Measurements from ENCODE around the gene ADGRG2.

The ADGRG2 gene

DNA sequence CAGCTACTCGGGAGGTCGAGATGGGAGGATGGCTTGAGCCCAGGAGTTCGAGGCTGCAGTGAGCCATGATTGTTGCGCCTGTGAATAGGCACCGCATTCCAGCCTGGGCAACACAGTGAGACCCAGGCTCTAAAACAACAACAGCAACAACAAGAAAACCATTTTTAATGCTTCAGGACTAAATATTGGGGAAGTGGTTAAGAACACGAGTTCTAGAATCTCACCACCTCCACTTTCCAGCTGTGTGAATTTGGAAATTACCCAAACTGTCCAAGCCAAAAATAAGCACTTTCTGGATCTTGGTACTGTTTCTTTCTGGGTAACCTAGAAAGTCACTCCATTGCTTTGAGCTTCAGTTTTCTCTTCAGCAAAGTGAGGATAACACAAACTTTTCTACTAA lies 63.2 kb downstream of the ADGRG2 start:
- Histone ChIP-seq H3K27ac (replicated peaks) (no peak overlapping the region), H3K27me3 (ENCODE audit: insufficient read depth, poor library complexity, severe bottlenecking) (no peaks in the 10 kb centered on the region), H3K4me3 (replicated peaks; ENCODE audit: insufficient read depth, low read length) (no peak overlapping the region)
- TF ChIP-seq GABPA (IDR thresholded peaks at IDR 0.05; ENCODE audit: low read depth) (no peak), SPI1 (IDR thresholded peaks at IDR 0.05; ENCODE audit: borderline replicate concordance, low read depth) (no peak), POLR2AphosphoS5 (IDR thresholded peaks at IDR 0.05; ENCODE audit: low read depth) (no peak)
- TF ChIP-seq, protein P1, sequence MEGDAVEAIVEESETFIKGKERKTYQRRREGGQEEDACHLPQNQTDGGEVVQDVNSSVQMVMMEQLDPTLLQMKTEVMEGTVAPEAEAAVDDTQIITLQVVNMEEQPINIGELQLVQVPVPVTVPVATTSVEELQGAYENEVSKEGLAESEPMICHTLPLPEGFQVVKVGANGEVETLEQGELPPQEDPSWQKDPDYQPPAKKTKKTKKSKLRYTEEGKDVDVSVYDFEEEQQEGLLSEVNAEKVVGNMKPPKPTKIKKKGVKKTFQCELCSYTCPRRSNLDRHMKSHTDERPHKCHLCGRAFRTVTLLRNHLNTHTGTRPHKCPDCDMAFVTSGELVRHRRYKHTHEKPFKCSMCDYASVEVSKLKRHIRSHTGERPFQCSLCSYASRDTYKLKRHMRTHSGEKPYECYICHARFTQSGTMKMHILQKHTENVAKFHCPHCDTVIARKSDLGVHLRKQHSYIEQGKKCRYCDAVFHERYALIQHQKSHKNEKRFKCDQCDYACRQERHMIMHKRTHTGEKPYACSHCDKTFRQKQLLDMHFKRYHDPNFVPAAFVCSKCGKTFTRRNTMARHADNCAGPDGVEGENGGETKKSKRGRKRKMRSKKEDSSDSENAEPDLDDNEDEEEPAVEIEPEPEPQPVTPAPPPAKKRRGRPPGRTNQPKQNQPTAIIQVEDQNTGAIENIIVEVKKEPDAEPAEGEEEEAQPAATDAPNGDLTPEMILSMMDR (IDR thresholded peaks at IDR 0.05; ENCODE audit: insufficient read depth, low read length): no peak
- TF ChIP-seq, protein P2, sequence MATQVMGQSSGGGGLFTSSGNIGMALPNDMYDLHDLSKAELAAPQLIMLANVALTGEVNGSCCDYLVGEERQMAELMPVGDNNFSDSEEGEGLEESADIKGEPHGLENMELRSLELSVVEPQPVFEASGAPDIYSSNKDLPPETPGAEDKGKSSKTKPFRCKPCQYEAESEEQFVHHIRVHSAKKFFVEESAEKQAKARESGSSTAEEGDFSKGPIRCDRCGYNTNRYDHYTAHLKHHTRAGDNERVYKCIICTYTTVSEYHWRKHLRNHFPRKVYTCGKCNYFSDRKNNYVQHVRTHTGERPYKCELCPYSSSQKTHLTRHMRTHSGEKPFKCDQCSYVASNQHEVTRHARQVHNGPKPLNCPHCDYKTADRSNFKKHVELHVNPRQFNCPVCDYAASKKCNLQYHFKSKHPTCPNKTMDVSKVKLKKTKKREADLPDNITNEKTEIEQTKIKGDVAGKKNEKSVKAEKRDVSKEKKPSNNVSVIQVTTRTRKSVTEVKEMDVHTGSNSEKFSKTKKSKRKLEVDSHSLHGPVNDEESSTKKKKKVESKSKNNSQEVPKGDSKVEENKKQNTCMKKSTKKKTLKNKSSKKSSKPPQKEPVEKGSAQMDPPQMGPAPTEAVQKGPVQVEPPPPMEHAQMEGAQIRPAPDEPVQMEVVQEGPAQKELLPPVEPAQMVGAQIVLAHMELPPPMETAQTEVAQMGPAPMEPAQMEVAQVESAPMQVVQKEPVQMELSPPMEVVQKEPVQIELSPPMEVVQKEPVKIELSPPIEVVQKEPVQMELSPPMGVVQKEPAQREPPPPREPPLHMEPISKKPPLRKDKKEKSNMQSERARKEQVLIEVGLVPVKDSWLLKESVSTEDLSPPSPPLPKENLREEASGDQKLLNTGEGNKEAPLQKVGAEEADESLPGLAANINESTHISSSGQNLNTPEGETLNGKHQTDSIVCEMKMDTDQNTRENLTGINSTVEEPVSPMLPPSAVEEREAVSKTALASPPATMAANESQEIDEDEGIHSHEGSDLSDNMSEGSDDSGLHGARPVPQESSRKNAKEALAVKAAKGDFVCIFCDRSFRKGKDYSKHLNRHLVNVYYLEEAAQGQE (IDR thresholded peaks at IDR 0.05; ENCODE audit: insufficient replicate concordance, low read depth): no peak
- no peak for DNase-seq (ENCODE audit: low read depth in 1 of 2, low spot score in 1 of 2)

DNA sequence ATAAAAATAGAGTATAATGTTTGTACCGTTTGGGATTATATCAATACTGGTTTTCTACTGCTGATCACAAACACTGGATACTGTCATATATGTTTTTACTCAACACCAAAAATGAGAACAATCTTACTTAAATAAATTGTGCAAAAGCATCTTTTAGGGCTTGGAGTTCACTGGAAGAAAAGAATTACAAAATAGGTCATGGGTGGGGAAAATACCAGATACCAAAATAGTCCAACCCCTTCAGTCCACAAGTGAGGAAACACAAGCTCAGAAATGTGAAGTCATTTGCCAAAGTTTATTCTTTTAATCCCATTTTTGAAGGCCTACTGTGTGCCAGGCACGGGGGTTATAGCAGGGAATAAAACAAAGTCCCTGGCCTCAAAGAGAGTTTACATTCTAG lies 64.4 kb downstream of the ADGRG2 start:
- TF ChIP-seq, protein P2 (IDR thresholded peaks at IDR 0.05; ENCODE audit: insufficient replicate concordance, low read depth): no peak
- TF ChIP-seq POLR2AphosphoS5 (IDR thresholded peaks at IDR 0.05; ENCODE audit: low read depth) (no peak), GABPA (IDR thresholded peaks at IDR 0.05; ENCODE audit: low read depth) (no peak)
- TF ChIP-seq, protein P1 (IDR thresholded peaks at IDR 0.05; ENCODE audit: insufficient read depth, low read length): no peak
- Histone ChIP-seq H3K27me3 (ENCODE audit: insufficient read depth, poor library complexity, severe bottlenecking) (no peaks in the 10 kb centered on the region), H3K27ac (replicated peaks) (no peak overlapping the region), H3K4me3 (replicated peaks; ENCODE audit: insufficient read depth, low read length) (no peak overlapping the region)
- no peak for DNase-seq (ENCODE audit: low read depth in 1 of 2, low spot score in 1 of 2)

DNA sequence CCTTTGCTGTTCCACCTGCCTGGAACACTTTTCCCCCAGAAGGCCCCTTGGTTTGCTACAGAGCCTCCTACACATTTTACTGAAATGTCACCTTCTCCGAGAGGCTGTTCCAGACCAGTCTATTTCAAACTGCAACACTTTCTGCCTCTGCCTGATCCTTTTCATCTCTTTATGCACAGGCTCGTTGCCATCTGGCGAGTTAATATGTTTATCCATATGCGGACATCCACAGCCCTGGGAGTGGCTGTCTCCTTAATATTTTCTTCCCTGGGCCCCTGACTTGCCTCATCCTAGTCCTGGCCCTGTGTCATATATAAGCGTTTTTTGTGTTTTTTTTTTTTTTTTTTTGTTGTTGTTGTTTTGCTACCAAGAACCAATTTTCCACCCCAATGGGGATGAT lies 73.2 kb downstream of the ADGRG2 start:
- no peak for TF ChIP-seq SPI1 (IDR thresholded peaks at IDR 0.05; ENCODE audit: borderline replicate concordance, low read depth)
- TF ChIP-seq, protein P1 (IDR thresholded peaks at IDR 0.05; ENCODE audit: insufficient read depth, low read length): no peak
- TF ChIP-seq, protein P2 (IDR thresholded peaks at IDR 0.05; ENCODE audit: insufficient replicate concordance, low read depth): no peak
- no peak for TF ChIP-seq POLR2AphosphoS5 (IDR thresholded peaks at IDR 0.05; ENCODE audit: low read depth)
- no peak for TF ChIP-seq GABPA (IDR thresholded peaks at IDR 0.05; ENCODE audit: low read depth)
- DNase-seq (ENCODE audit: low read depth in 1 of 2, low spot score in 1 of 2): no peak
- Histone ChIP-seq H3K4me3 (replicated peaks; ENCODE audit: insufficient read depth, low read length) (no peak overlapping the region), H3K27me3 (ENCODE audit: insufficient read depth, poor library complexity, severe bottlenecking) (no peaks in the 10 kb centered on the region), H3K27ac (replicated peaks) (no peak overlapping the region)
